Aorta (tissue), 5 donors: Measurements from ENCODE around the gene ZDHHC3. TPM values are rescaled to one million over a fixed set of nuclear protein-coding genes. Genes with fewer than 3 reads are reported as not detected.

Experiments used
- ATAC-seq: fragments of 200-7000 bp; cut with Tn5 transposase; one replicate; pipeline ENCODE4 v1.9.1; 2022; ENCODE audit warnings: moderate library complexity; ENCODE audit not compliant: low FRiP score
- DNase-seq, 2 donors: peaks; one replicate each; pipeline ENCODE4 v3.0.0-alpha.2; 2020
- H3K27ac ChIP-seq, 2 donors: one replicate each; pipeline ENCODE4 v1.5.1; 2013; ENCODE audit warnings: low read length in 2 of 2, mild to moderate bottlenecking in 2 of 2, moderate library complexity in 2 of 2, control low read depth in 1 of 2, inconsistent platforms in 1 of 2, low read depth in 1 of 2
- H3K27me3 ChIP-seq, 2 donors: one replicate each; pipeline ENCODE4 v1.6.1; 2013; ENCODE audit warnings: control low read depth in 1 of 2, low read length in 1 of 2, mild to moderate bottlenecking in 1 of 2, moderate library complexity in 1 of 2; ENCODE audit not compliant: insufficient read depth in 2 of 2, control insufficient read depth in 1 of 2
- H3K36me3 ChIP-seq, 2 donors: one replicate each; pipeline ENCODE4 v1.6.1; 2013; ENCODE audit warnings: control low read depth in 1 of 2, low read length in 1 of 2, mild to moderate bottlenecking in 1 of 2; ENCODE audit not compliant: insufficient read depth in 2 of 2, control insufficient read depth in 1 of 2
- H3K4me1 ChIP-seq, 2 donors: one replicate each; pipeline ENCODE4 v1.6.1; 2013; ENCODE audit warnings: low read length in 2 of 2, control low read depth in 1 of 2, mild to moderate bottlenecking in 1 of 2, moderate library complexity in 1 of 2; ENCODE audit not compliant: insufficient read depth in 2 of 2, control insufficient read depth in 1 of 2
- H3K4me3 ChIP-seq, 2 donors: one replicate each; pipeline ENCODE4 v1.5.1; 2013; ENCODE audit warnings: low read length in 2 of 2, control low read depth in 1 of 2, mild to moderate bottlenecking in 1 of 2
- H3K9me3 ChIP-seq: one replicate; pipeline ENCODE4 v1.6.1; 2013; ENCODE audit warnings: mild to moderate bottlenecking, low read length; ENCODE audit not compliant: control insufficient read depth
- WGBS, 2 donors: extraction: QIAGEN DNeasy Blood & Tissue Kit; methylation state at CpG; one replicate each; pipeline ENCODE4 v1.1.7; 2013; 5-methylcytosine and 5-hydroxymethylcytosine counted together
- intact Hi-C, 2 donors: fragments of 100-400 bp; cut with DNase I; formaldehyde crosslinking; loops; one replicate each; pipeline versions ENCODE4 v1.14.2 to v1.15.0; 2022
- polyA plus RNA-seq, 2 donors: library from polyadenylated mRNA; stranded (reverse); fragments of 200-250 nt; gene quantifications; one replicate each; pipeline ENCODE4 v1.2.3, GENCODE V29; 2013
- total RNA-seq, 2 donors: library from RNA; stranded (reverse); fragmentation: NEBNext Ultra II Directional; extraction: Animal tissue kit (Norgen Biotek cat#: 25700); gene quantifications; one replicate each; pipeline ENCODE4 v1.2.1, GENCODE V29; 2021
- donor health status: healthy with polysubstance abuse.
- donor health status: Bipolar disorder and iron deficiency.
- donor health status: DM: no; HTN: no; CAD: no.
- donor health status: DM: no; HTN: no; CAD: no.
- donor health status: DM: yes; HTN: yes; CAD: no.

Gene ZDHHC3
- total and polyA plus RNA-seq, 4 donors: 44.8 to 62.2 (median 55.0) TPM

DNA sequence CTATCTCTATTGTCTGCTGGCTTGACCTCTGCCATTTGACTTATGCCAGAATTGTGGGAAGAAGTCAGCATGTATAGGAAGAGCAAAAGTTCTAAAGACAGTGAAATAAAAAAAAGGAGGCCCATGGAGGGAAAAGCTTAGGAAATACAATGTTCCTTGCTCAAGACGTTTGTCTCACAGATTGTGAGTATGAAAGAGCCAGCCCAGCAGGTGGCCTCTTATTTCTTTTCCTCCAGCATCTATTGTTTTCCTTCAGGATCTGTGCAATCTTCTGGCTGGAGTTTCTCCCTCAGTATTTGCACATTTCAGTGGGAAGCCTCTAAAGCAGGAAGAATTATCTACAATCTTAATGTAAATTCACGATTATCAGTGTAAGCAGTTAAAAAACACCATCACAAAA is 43.7 kb downstream of the ZDHHC3 start:
- Histone ChIP-seq H3K9me3 (no peaks in the 10 kb centered on the region), H3K36me3 (peaks cover 0 to 3% of the 10 kb centered on the region in 2 donors), H3K4me3 (no peak overlapping the region), H3K27me3 (no peaks in the 10 kb centered on the region), H3K4me1 (no peaks in the 10 kb centered on the region), H3K27ac (no peak overlapping the region)
- ATAC-seq: no peak
- intact Hi-C loops: no loop called here
- no peak for DNase-seq
- 65 to 68% methylated on average over 2 of the region's 2 CpGs for WGBS, 2 donors

DNA sequence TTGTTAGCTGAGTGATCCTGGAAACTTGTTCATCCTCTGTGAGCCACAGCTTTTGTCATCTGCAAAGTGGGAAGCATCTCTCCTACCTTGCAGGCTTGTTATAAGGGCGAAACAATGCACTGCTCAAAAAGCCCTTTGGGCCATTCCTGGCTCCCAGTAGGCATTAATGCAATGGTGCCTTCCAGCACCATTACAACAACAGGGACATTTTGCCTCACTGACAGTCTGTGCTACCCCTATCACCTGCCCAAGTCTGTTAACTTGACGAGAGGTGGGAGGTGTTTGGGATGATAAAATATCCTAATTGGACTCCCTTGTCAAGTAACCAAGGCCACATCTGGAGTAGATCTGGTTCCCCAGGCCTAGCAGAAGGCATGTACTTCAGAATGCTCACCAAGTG is 44.2 kb downstream of the ZDHHC3 start:
- ATAC-seq: no peak

DNA sequence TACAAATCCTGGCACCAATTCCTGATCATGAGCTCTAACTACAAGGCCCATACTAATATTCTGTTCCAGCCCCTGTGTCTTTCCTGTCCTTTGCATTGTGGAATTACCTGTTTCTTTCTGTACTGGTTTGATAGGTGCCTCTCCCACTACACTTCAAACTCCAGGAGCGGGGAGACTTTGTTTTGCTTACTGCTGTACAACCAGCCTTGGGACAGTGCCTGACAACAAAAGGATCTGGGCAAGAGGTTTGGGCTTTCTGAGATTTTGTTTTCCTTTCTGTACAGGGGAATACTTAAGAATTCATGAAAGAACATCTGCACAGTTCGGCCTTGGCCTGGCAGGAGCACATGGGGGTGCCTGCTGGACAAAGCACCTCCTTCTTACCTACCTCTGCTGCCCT is 45.1 kb downstream of the ZDHHC3 start:
- no peak for DNase-seq
- intact Hi-C loops: no loop called here
- H3K36me3 ChIP-seq: peaks cover 0 to 5% of the 10 kb centered on the region in 2 donors
- H3K4me1 ChIP-seq: no peaks in the 10 kb centered on the region
- H3K27me3 ChIP-seq: no peaks in the 10 kb centered on the region
- no peak overlapping the region for H3K27ac ChIP-seq
- no peak overlapping the region for H3K4me3 ChIP-seq
- no peak for ATAC-seq
- H3K9me3 ChIP-seq: no peaks in the 10 kb centered on the region
- 92% methylated on average over 2 of the region's 2 CpGs for WGBS, 2 donors

More for the DNA sequence above, 44.2 kb downstream of the ZDHHC3 start:
- peaks cover 0 to 3% of the 10 kb centered on the region in 2 donors for H3K36me3 ChIP-seq
- WGBS, 2 donors: 93 to 95% methylated on average over 2 of the region's 2 CpGs
- no peak overlapping the region for H3K4me3 ChIP-seq
- no peaks in the 10 kb centered on the region for H3K27me3 ChIP-seq
- intact Hi-C loops: no loop called here
- H3K4me1 ChIP-seq: no peaks in the 10 kb centered on the region
- H3K27ac ChIP-seq: no peak overlapping the region
- DNase-seq: no peak
- no peaks in the 10 kb centered on the region for H3K9me3 ChIP-seq

DNA sequence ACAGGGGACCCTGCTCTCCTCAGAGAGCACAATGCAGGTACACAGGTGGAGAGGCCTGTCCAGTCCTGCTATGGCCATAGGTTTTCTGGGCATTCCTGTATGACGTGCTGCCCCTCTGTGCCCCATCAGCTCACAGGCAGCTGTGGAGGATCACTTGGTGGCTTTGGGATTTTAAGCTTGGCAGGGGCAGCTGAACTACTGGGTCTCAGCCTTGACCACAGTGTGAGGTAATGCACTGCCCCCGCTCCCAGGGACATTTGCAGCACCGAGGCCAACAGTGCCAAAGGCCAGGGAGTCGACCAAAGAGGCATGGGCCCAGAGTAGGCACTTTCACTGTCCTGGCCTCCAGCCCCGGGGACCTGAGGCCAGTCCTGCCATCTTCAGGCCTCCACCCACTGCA is 46.2 kb downstream of the ZDHHC3 start:
- no peaks in the 10 kb centered on the region for H3K4me1 ChIP-seq
- H3K36me3 ChIP-seq: peaks cover 0 to 5% of the 10 kb centered on the region in 2 donors
- no peaks in the 10 kb centered on the region for H3K9me3 ChIP-seq
- H3K4me3 ChIP-seq: no peak overlapping the region
- intact Hi-C loops: no loop called here
- ATAC-seq (no peak), DNase-seq (no peak)
- H3K27ac ChIP-seq: no peak overlapping the region
- no peaks in the 10 kb centered on the region for H3K27me3 ChIP-seq
- 93% methylated on average over 5 of the region's 5 CpGs for WGBS, 2 donors

DNA sequence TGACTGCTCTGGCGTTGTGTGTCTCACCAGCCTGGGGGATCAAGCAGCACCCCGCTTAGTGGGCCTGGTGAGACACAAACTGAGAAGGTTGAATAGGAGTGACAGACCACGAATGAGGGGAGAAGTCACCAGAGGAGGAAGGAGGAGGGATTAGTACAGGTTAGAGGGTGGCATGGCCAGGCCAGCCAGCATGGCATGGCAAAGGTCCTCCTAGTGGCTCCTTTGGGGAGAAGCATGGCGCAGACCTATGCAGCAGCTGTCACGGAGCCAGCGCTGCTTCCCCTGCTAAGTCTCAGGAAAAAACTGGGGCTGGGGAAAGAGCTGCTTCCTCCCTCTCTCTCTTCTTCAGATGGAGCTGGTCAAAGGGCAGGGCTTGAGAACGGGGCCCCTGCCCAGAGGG is 48.6 kb downstream of the ZDHHC3 start:
- intact Hi-C loops: no loop called here
- no peak for ATAC-seq
- H3K36me3 ChIP-seq: peaks cover 0 to 5% of the 10 kb centered on the region in 2 donors

DNA sequence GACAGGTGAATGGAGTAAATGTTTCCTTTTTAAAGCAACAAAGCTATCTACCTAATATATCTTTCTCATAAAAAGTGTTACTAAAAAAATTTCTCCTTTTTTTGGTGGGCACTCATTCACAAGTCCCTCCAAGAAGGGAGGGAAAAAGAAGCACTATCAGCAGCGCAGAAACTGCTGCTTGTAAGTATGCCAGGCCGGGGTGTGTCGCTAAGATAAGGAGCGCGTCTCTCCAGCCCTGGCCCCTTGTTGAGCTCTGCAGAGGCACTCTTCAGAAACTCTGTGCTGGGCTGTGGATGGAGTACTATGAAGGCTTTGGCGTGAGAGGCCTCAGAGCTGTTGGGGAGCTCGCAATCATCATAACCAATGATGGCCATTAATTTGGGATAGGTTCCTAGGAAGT is 49.1 kb downstream of the ZDHHC3 start:
- Histone ChIP-seq H3K27me3 (no peaks in the 10 kb centered on the region), H3K4me3 (no peak overlapping the region), H3K4me1 (no peaks in the 10 kb centered on the region), H3K36me3 (peaks cover 0 to 5% of the 10 kb centered on the region in 2 donors), H3K27ac (no peak overlapping the region), H3K9me3 (no peaks in the 10 kb centered on the region)
- DNase-seq (no peak), ATAC-seq (no peak)
- 88% methylated on average over 7 of the region's 7 CpGs for WGBS, 2 donors
- intact Hi-C loops: no loop called here

More for the DNA sequence above, 48.6 kb downstream of the ZDHHC3 start:
- Histone ChIP-seq H3K4me3 (no peak overlapping the region), H3K27me3 (no peaks in the 10 kb centered on the region), H3K9me3 (no peaks in the 10 kb centered on the region), H3K27ac (no peak overlapping the region), H3K4me1 (no peaks in the 10 kb centered on the region)
- DNase-seq: no peak
- WGBS, 2 donors: 95% methylated on average over 7 of the region's 7 CpGs

DNA sequence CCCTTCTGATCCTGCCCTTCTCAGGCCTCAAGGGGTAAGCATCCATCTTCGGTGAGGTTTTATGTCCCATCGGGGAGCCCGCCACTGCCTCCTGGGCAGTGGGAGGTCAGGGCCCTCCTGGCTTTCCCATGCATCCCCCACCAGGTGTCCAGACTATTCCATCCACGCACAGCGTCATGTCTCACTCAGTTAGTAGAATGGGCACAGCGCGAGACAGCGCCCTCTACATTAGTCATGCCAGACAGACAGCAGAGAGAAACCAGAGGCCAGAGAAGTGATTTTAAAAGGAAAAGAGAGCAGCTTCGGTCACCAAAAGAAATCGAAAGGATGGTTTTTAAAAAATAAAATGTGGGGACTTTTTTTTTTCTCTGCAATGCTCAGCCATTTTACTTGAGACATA is 49.8 kb downstream of the ZDHHC3 start:
- ATAC-seq: no peak
- peaks cover 0 to 4% of the 10 kb centered on the region in 2 donors for H3K36me3 ChIP-seq

DNA sequence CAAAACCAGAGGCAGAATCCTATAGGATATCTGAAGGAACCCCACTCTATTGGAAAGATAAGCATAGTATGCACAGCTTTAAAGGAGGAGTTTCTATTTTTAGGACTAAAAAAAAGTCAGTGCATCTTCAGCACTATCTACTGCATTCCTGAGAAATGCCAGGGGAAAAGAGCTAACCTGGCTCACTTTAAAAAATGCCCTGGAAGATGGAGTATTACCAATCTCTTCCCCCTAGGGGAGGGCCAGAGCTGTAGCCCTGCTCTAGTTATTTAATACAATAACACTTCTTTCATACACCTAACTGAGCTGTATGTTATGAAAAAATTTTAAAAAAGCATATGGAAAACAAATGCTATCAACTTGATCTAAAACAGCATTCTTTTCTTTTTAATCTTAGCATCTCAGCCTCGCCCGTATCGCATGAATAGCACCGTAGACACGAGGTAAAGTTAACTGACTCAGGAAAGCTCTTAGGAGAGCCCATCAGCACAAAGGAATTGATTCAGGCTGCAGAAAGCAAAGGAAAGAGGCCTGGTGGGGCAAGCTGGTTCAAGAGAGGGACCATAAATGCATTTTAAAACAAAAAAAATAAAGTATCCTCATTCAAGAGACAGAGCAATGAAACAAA is 51.4 kb downstream of the ZDHHC3 start:
- H3K9me3 ChIP-seq: no peaks in the 10 kb centered on the region
- WGBS, 2 donors: 92% methylated on average over 5 of the region's 5 CpGs
- H3K4me1 ChIP-seq: no peaks in the 10 kb centered on the region
- no peak overlapping the region for H3K4me3 ChIP-seq
- ATAC-seq (no peak), DNase-seq (no peak)
- H3K27ac ChIP-seq: no peak overlapping the region
- no peaks in the 10 kb centered on the region for H3K27me3 ChIP-seq
- H3K36me3 ChIP-seq: peaks cover 0 to 6% of the 10 kb centered on the region in 2 donors
- intact Hi-C loops: no loop called here

More for the DNA sequence above, 49.8 kb downstream of the ZDHHC3 start:
- no peak for DNase-seq
- 89 to 91% methylated on average over 10 of the region's 10 CpGs for WGBS, 2 donors
- intact Hi-C loops: no loop called here
- Histone ChIP-seq H3K27me3 (no peaks in the 10 kb centered on the region), H3K9me3 (no peaks in the 10 kb centered on the region), H3K4me3 (no peak overlapping the region), H3K27ac (no peak overlapping the region), H3K4me1 (no peaks in the 10 kb centered on the region)

DNA sequence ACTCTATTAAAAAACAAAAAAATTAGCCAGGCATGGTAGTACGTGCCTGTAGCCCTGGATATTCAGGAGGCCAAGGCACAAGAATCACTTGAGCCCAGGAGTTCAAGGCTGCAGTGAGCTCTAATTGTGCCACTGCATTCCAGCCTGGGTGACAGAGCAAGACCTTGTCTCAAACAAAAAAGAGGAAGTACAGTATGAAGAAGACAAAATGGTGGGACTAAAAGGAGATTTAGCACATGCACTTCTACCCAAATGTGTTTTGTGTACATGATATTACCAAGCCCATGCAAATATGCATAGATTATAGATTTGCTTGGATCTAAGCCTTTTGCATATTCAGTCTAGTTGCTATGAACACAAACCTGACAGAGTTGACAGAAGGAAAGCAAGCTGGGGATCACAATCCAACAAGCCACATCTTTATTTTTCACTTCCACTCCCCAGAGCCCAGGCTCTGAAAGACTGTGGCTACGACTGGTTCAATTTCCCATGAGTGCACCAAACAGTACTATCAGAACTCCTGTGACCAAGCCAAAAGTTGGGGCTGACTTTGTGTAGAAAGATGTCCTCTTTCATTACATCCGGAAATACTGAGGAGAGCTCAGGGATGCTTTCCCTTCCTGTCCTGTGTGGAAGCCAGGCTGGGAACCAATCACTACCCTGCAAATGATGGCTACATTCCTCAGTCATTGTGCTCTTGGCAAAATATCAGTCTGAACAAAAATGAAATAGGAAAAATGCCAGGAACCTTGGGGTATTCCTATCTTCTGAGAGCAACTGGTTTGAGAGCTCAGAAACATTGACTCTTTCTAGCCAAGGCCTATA is 52.1 kb downstream of the ZDHHC3 start:
- Histone ChIP-seq H3K27me3 (no peaks in the 10 kb centered on the region), H3K4me1 (no peaks in the 10 kb centered on the region), H3K27ac (no peak overlapping the region), H3K36me3 (peaks cover 0 to 6% of the 10 kb centered on the region in 2 donors), H3K9me3 (no peaks in the 10 kb centered on the region), H3K4me3 (no peak overlapping the region)
- intact Hi-C loops: no loop called here
- 80 to 81% methylated on average over 3 of the region's 3 CpGs for WGBS, 2 donors
- DNase-seq (no peak), ATAC-seq (no peak)
